Measurements from ENCODE around the gene TBXAS1.
"Not testable (repeated sequence)": the region's sequence is repeated elsewhere in the genome, so short reads cannot be mapped to it uniquely, and the experiment has no call there.

Gene TBXAS1

DNA sequence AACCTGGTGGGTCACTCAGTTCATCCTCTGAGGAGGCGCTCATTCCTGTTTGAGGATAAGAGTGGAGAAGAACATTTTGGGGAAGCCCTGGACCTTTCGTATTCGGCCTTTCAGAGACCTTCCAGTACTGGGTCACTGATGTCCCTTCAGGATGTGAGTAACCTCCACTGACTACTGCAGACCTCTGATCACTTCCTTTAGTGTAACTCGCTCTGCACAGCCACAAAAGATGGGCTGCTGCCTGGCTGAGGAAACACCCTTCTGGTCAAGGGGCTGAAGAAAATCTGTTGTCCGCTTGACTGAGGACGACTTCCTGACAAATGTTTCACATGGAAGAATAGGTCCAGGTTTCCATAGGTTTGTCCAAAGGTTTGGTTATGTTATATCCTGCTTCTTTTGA, 15.9 kb upstream of the TBXAS1 start:
- Mint-ChIP-seq H3K27me3 (peaks cover 4% of the 10 kb centered on the region), H3K27ac (no peak overlapping the region), H3K4me1 (peaks cover 5% of the 10 kb centered on the region), H3K36me3 (peaks cover 1% of the 10 kb centered on the region), H3K9me3 (peaks cover 13% of the 10 kb centered on the region), H3K4me3 (no peak overlapping the region)
- no peak for DNase-seq
- CTCF ChIA-PET: no interaction called here

DNA sequence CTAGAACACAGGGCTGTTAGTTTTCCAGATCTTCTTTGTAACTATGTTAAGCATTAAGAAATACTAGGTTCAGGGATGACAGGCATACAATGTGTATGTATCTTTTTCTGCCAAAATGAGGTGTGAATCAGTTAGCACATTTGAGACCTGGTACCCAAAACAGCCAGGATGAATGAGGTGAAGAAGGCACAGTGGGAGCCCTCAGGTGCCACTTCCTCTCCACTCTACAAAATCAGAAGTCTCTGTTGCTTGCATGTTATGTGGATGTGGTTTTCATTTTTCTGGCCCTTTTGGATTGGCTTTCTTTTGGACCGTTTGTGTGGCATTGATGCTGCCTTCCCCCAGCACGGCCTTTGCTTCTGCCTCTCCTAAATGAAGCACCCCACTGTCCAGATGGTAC, 15.4 kb upstream of the TBXAS1 start:
- H3K4me1 Mint-ChIP-seq: peaks cover 5% of the 10 kb centered on the region
- CTCF ChIA-PET: no interaction called here
- H3K4me3 Mint-ChIP-seq: no peak overlapping the region
- peaks cover 1% of the 10 kb centered on the region for H3K36me3 Mint-ChIP-seq
- H3K27ac Mint-ChIP-seq: no peak overlapping the region
- peaks cover 13% of the 10 kb centered on the region for H3K9me3 Mint-ChIP-seq
- H3K27me3 Mint-ChIP-seq: peaks cover 4% of the 10 kb centered on the region
- DNase-seq: no peak

DNA sequence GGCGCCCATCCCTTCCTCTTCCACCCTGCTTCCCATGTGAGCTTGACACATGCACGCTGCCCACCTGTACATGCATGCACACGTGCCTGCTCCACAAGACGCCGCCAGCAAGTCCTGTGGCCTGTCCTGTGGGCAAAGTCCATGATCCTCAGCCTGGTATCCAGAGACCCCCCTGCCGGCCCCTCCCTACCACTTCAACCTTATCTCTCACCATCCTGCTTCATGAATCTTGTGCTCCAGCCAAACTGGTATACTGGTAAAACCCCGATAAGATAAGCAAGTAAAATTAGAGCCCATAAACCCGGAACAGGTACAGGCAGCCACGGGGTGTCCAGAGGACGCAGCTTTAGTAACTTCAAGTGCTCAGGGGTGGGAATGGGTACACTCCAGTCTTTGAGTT, 11.8 kb upstream of the TBXAS1 start:
- H3K4me1 Mint-ChIP-seq: peaks cover 5% of the 10 kb centered on the region
- DNase-seq: no peak
- H3K36me3 Mint-ChIP-seq: peaks cover 1% of the 10 kb centered on the region
- H3K27me3 Mint-ChIP-seq: peaks cover 4% of the 10 kb centered on the region
- CTCF ChIA-PET: no interaction called here
- peaks cover 13% of the 10 kb centered on the region for H3K9me3 Mint-ChIP-seq
- H3K4me3 Mint-ChIP-seq: no peak overlapping the region
- H3K27ac Mint-ChIP-seq: no peak overlapping the region

DNA sequence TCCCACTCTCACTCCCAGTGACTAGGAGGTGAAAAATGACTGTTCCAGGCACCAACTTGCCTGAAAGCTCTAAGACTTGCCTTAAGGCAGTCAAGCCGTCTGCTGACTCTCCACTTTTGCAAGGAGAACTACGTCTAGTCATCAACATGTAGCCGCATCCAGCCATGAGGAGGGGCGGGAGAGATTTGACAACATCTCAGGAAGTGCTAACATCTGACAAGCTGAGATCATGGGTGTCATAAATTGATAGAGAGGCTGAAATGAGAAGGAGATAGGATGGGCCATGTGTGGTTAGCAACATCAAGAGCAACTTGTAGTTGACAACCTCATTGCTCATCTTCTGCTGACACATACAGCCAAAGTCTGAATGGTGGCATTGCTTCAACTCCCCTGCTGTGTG, 9.0 kb upstream of the TBXAS1 start:
- CTCF ChIA-PET: no interaction called here
- DNase-seq: no peak
- H3K9me3 Mint-ChIP-seq: peaks cover 13% of the 10 kb centered on the region
- no peaks in the 10 kb centered on the region for H3K4me1 Mint-ChIP-seq
- H3K36me3 Mint-ChIP-seq: peaks cover 1% of the 10 kb centered on the region
- peaks cover 4% of the 10 kb centered on the region for H3K27me3 Mint-ChIP-seq
- no peak overlapping the region for H3K4me3 Mint-ChIP-seq
- H3K27ac Mint-ChIP-seq: no peak overlapping the region

DNA sequence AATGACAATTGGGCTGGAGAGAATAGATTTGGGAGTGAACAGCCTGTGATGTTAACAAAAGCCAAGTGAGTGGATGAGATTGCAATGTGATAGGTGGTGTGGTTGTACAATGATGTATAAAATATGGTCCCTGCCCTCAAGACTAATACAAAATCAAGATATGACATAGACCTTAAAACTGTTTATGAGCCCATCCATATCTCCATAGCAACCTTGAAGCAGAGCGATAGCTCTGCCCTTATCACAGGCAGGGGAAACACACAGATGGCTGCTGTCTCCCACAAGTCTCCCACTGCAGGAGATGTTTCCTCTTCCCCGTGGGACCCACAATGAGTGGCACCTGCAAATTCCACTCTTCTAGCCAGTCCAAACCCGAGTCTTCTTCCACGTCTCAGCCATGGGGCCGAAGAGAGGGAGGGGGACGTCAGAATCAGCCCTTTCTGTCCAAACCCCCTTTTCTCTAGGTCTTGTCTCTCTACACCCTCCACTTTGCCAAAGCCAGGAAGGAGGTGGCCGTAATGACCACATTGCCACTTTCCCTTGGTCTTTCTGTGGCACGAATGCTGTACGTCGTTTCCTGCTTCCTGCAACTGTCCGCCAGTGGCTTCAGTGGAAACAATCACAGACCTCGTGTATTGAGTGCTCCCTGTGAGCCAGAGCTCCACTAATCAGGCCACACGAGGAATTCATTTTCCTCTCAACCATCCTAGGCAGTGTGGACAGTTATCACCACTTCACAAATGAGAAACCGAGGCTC, 7.5 kb upstream of the TBXAS1 start:
- H3K4me1 Mint-ChIP-seq: no peaks in the 10 kb centered on the region
- no peak overlapping the region for H3K4me3 Mint-ChIP-seq
- H3K27ac Mint-ChIP-seq: no peak overlapping the region
- H3K27me3 Mint-ChIP-seq: peaks cover 9% of the 10 kb centered on the region
- no peak for DNase-seq
- CTCF ChIA-PET: interaction anchor here (0.6 kb wide), 1 partner anchor 506 kb away, joined by 3 read pairs; no protein-coding TSS in a partner anchor
- H3K9me3 Mint-ChIP-seq: peaks cover 7% of the 10 kb centered on the region
- no peaks in the 10 kb centered on the region for H3K36me3 Mint-ChIP-seq

DNA sequence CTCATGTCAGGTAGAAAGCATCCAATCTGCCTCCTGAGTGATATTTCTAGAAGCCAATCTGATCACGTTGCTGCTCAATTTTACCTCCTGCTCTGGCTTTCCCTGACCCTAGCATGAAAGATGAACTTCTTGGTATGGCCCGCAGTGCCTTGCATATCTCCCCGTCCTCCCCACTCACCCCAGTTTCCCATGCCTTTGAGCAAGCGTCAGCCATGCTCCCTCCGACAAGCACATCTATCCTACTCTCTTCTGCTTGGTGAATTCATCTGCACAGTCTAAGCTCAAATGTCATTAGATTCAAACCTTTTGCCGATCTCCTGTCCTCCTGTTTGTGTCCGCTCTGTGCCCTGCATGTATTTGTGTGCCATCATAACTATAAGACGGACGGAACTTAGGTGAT, 6.2 kb upstream of the TBXAS1 start:
- Mint-ChIP-seq H3K9me3 (no peaks in the 10 kb centered on the region), H3K27me3 (peaks cover 9% of the 10 kb centered on the region), H3K4me1 (no peaks in the 10 kb centered on the region), H3K36me3 (no peaks in the 10 kb centered on the region), H3K27ac (no peak overlapping the region), H3K4me3 (no peak overlapping the region)
- CTCF ChIA-PET: no interaction called here
- DNase-seq: no peak

DNA sequence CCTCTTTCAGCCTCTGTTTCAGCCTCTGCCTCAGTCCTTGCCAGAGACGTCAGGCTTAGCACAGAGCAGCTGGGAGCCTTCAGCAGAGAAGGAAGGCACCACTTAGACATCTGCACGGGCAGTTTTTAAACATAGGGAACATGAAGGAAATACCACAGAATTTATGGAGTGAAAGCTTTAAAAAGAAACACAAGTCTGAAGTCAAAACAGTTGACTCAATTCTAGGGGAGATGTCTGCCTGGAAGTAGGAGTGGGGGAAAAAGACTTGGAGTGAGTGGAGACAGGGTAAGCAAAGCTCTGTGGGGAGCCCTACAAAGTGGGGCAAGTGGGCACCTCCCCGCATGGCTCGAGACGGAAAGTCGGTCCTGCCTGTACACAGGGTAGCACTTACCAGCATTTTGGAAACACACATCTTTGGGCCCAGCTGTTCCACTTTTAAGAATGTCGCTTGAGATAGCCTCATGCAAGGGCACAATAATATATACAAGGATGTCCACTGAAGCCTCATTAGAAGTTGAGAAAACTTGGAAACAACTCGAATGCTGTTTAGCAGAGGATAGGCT, 5.0 kb upstream of the TBXAS1 start:
- H3K27me3 Mint-ChIP-seq: peaks cover 9% of the 10 kb centered on the region
- H3K4me3 Mint-ChIP-seq: no peak overlapping the region
- CTCF ChIA-PET: no interaction called here
- peaks cover 7% of the 10 kb centered on the region for H3K4me1 Mint-ChIP-seq
- H3K36me3 Mint-ChIP-seq: no peaks in the 10 kb centered on the region
- H3K27ac Mint-ChIP-seq: no peak overlapping the region
- no peak for DNase-seq
- H3K9me3 Mint-ChIP-seq: no peaks in the 10 kb centered on the region

DNA sequence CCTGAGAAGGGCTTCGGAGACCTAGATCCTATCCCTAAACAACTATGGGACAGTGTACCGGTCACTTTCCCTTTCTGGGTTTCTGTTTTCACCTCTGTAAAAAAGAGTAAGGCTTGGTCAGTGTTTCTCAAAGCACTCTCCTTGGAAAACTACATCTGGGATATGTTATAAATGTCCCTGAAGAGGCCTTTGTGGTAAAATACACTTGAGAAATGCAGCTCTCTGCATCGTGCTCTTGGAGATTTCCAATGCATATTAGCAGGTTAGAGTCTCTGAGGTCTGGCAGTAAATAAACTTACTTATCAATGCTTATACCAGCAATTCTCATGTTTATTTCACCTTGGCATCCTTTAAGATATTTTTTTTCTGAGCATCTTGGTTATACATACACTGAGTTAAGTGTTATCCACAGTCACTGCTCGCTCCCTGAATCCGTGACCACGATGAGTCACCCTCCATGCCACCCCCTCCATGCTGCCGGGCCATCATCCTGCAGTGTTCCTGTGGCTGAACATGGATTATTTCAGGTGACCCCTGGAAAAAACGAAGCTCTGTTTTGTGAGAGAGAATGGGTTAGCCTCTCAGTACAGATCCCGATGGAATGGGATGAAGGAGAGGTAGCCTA, 3.3 kb upstream of the TBXAS1 start:
- Mint-ChIP-seq H3K4me3 (no peak overlapping the region), H3K27me3 (peaks cover 9% of the 10 kb centered on the region), H3K4me1 (peaks cover 22% of the 10 kb centered on the region), H3K9me3 (no peaks in the 10 kb centered on the region), H3K36me3 (peaks cover under 1% of the 10 kb centered on the region), H3K27ac (no peak overlapping the region)
- no peak for DNase-seq
- CTCF ChIA-PET: interaction anchor here (1.3 kb wide), 1 partner anchor 180 kb away, joined by 3 read pairs; no protein-coding TSS in a partner anchor

DNA sequence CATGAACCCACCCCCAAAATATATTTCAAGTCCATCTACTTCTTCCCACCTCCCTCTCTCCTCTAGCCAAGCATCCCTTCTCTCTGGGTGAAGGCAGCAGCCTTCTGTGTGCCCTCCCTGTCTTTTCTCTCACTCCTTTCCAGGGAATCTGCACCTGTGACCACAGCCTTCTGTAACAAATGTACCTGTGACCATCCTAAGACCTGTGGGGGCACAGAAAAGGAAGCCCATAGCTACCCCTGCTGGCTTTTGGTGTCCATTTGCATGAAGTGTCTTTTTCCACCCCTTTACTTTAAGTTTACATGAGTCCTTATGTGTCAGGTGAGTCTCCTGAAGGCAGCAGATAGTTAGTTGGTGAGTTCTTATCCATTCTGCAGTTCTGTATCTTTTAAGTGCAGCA, 2.0 kb upstream of the TBXAS1 start:
- Mint-ChIP-seq H3K27me3 (peaks cover 9% of the 10 kb centered on the region), H3K27ac (no peak overlapping the region), H3K4me3 (no peak overlapping the region), H3K4me1 (peaks cover 29% of the 10 kb centered on the region), H3K9me3 (peaks cover 2% of the 10 kb centered on the region), H3K36me3 (peaks cover 7% of the 10 kb centered on the region)
- CTCF ChIA-PET: interaction anchor here (1.1 to 1.3 kb wide), 2 partner anchors 180 to 182 kb away, joined by 3 read pairs; no protein-coding TSS in a partner anchor
- DNase-seq: no peak

DNA sequence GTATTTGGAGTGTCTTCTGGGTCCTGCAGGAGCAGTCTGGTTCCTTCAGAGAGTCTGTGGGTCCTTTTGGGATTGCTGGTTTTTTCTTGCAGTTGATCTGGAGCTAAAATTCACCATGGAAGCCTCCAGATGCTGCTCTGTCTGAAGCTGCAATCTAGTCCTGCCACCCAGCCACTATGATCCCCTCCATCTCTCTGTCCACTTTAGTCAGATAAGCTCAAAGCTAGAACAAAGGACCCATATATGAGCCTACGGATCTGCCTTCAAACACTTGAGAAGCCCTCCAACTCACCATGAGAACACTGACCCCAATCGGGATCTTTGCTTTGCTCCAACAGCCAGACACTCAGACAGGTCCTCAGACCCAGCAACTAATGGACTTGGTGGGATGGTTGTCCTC, 618 bp upstream of the TBXAS1 start:
- CTCF ChIA-PET: interaction anchor here (1.1 kb wide), 1 partner anchor 10 kb away, joined by 3 read pairs; no protein-coding TSS in a partner anchor
- Mint-ChIP-seq H3K4me3 (no peak overlapping the region), H3K27ac (no peak overlapping the region), H3K4me1 (peaks cover 29% of the 10 kb centered on the region), H3K36me3 (peaks cover 14% of the 10 kb centered on the region), H3K27me3 (peaks cover 9% of the 10 kb centered on the region), H3K9me3 (peaks cover 10% of the 10 kb centered on the region)
- no peak for DNase-seq

DNA sequence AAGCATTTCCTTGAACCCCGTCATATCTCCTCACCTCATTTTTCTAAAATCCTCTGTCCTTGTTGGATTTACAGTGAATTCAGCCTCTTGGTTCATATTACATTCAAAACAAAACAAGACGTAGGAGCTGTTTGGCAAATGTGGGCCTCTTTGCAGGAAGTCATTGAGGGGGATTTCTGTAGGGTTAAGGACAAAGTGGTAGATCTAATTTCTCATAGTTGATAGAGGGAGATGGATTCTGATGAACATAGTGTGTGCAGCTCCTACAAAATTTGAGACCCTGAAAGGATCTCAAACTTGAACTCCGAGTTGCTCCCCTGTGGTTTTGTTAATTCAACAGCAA, 682 bp downstream of the TBXAS1 start:
- DNase-seq: no peak
- Mint-ChIP-seq H3K36me3 (peaks cover 14% of the 10 kb centered on the region), H3K4me3 (peak overlapping the region; percentile 54), H3K4me1 (peaks cover 29% of the 10 kb centered on the region), H3K27me3 (peaks cover 9% of the 10 kb centered on the region), H3K9me3 (peaks cover 20% of the 10 kb centered on the region), H3K27ac (peak overlapping the region; percentile 79)
- CTCF ChIA-PET: interaction anchor here (2.5 kb wide), 1 partner anchor 184 kb away, joined by 9 read pairs; no protein-coding TSS in a partner anchor

DNA sequence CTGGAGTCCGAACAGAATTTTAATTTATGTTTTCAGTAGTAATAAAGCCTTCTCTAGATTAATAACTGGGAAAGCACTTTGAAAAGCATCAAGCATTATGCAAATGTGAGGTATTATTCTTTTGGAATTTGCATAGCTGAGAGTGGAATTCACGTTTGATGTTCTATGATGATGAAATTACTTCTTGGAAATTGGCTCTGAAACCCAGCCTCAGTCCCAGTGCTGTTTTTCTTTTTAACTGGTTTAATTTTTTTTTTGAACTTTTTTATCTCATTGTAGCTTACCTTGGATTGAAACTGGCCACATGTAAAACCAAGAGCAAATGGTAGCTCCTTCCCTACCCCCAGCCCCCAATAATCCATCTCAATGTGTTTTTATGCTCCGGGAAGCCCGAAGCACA, 1.2 kb downstream of the TBXAS1 start:
- peaks cover 20% of the 10 kb centered on the region for H3K9me3 Mint-ChIP-seq
- H3K4me3 Mint-ChIP-seq: peak overlapping the region; percentile 54
- CTCF ChIA-PET: interaction anchor here (1.2 to 2.5 kb wide), 2 partner anchors 9 to 185 kb away, joined by 5 to 9 read pairs; no protein-coding TSS in a partner anchor
- H3K36me3 Mint-ChIP-seq: peaks cover 14% of the 10 kb centered on the region
- no peak for DNase-seq
- peaks cover 9% of the 10 kb centered on the region for H3K27me3 Mint-ChIP-seq
- peaks cover 29% of the 10 kb centered on the region for H3K4me1 Mint-ChIP-seq
- peak overlapping the region; percentile 79 for H3K27ac Mint-ChIP-seq

DNA sequence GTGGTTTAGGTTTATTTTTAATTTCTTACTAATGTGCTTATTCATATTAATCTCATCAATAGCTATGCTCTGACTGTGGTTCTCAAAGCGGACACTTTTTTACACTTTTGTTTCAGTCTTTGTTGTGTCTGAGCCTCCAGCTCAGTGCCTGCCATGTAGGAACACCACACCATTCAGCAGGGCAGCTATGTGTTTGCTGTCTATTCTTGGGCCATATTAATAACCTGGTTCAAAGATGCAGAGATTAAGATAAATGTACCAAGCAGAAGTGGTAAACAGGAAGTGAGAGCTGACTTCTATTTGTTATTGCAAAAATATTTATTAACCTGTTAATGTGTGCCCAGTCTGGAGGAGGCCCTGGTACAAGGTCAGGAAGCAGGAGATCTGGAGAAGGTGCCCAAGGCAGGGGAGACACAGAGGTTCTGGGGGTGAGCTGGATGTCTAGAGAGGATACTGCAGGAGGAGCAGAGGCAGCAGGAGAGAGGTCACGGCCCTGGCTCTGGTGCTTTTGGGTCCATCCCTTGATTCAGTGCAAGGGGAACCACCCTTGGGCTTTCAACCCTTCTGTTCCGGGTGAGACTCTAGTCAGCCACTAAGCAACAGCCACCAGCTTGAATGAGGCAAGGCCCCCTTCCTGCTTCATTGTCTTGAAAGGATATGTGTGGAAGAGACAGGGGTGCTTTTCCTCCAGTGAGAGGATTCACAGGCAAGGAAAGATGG, 1.9 kb downstream of the TBXAS1 start:
- peak overlapping the region; percentile 58 for H3K27ac Mint-ChIP-seq
- no peak for DNase-seq
- peaks cover 14% of the 10 kb centered on the region for H3K36me3 Mint-ChIP-seq
- peaks cover 29% of the 10 kb centered on the region for H3K4me1 Mint-ChIP-seq
- CTCF ChIA-PET: interaction anchor here (1.2 to 2.5 kb wide), 2 partner anchors 8 to 185 kb away, joined by 5 to 9 read pairs; no protein-coding TSS in a partner anchor
- peak overlapping the region; percentile 53 for H3K4me3 Mint-ChIP-seq
- H3K27me3 Mint-ChIP-seq: peaks cover 8% of the 10 kb centered on the region
- peaks cover 20% of the 10 kb centered on the region for H3K9me3 Mint-ChIP-seq

DNA sequence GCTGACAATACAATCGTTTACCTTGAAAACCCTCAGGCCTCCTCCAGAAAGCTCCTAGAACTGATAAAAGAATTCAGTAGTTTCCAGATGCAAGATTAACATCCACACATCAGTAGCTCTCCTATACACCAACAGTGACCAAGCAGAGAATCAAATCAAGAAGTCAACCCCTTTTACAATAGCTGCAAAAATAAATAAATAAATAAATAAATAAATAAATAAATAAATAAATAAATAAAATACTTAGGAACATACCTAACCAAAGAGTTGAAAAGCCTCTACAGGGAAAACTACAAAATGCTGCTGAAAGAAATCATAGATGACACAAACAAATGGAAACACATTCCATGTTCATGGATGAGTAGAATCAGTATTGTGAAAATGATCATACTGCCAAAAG, 6.8 kb downstream of the TBXAS1 start:
- peaks cover 13% of the 10 kb centered on the region for H3K36me3 Mint-ChIP-seq
- not testable (repeated sequence) for H3K27ac Mint-ChIP-seq
- H3K9me3 Mint-ChIP-seq: peaks cover 29% of the 10 kb centered on the region

More for the DNA sequence above, 6.8 kb downstream of the TBXAS1 start:
- H3K4me1 Mint-ChIP-seq, DNase-seq, H3K27me3 Mint-ChIP-seq, H3K4me3 Mint-ChIP-seq, CTCF ChIA-PET: not testable (repeated sequence)
